HG03135 (cell line): ENCODE data around the gene LATS1.
"Not testable (repeated sequence)": the region's sequence is repeated elsewhere in the genome, so short reads cannot be mapped to it uniquely, and the experiment has no call there.

Source experiments
- ATAC-seq: cut with Tn5 transposase; IDR thresholded peaks from one replicate; pipeline ENCODE4 v1.9.1; 2021; ENCODE audit warnings: mild to moderate bottlenecking, moderate library complexity; ENCODE audit not compliant: unreplicated experiment

The LATS1 gene

DNA sequence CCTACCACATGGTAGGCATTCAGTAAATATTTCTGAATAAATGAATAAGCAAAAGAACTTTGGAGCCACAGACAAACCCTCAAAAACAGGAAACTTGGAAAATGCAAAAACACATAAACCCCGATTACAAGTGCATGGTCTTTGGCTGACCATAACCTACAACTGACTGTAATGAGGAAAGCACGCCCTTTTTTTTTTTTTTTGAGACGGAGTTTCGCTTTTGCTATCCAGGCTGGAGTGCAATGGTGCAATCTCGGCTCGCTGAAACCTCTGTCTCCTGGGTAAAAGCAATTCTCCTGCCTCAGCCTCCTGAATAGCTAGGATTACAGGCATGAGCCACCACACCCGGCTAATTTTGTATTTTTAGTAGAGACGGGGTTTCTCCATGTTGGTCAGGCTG lies 11.9 kb upstream of the LATS1 start:
- no peak for ATAC-seq

DNA sequence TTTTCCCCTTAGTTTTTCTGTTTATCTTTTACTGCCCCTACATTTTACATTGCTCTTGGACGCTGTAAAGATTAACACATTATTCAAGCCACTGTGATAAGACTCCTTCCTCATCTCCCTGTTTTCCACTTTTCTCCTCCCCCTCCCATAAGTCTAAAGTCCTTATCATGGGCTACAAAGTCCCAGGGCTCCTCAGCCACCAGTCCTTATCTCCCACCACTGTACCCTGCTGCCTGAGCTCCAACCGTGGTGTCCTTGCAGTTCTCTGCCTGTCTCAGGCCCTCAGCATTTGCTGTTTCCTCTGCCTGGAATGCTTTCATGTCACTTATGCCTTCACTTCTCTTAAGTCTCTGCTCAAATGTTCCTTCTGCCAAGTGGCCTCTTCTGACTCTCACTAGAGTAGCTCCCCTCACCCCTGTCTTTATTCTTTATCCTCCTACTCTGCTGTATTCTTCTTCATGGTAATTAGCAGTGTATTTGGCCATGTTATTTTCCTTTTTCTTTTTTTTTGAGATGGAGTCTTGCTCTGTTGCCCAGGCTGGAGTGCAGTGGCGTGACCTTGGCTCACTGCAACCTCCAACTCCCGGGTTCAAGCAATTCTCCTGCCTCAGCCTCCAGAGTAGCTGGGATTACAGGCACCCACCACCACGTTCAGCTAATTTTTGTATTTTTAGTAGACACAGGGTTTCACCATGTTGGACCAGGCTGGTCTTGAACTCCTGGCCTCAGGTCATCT lies 10.8 kb upstream of the LATS1 start:
- ATAC-seq, result no peak

DNA sequence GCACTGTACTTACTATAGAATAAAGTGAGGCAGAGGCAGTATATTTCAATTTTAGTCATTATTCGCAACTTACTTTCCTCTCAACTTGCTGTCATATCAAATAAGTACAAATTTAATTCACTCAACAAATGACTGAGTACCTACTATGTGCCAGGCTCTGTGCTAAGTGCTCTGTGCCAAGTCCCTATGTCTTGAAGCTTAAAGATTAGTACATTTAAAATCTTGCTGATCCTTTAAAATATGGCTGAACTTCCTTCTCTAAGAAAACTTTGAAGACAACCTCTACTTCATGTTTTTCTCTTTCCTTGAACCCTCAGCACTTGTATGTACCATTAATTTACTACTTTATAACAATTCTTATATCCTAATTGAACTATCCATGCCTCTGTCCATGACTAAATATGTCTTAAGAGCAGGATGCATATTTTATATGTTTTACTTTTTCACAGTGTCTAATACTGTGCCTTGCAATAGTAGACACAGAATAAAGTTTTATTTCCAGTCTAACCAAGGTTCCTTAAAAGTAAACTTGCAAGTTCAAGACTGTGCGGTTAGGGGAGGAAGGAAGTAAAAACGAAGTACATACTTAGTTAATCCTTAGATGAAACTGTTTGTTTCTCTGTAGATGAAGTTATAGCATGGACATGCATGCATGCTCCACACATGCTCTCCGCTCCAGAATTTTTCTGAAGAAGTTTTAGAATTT lies 10.0 kb upstream of the LATS1 start:
- no peak for ATAC-seq

DNA sequence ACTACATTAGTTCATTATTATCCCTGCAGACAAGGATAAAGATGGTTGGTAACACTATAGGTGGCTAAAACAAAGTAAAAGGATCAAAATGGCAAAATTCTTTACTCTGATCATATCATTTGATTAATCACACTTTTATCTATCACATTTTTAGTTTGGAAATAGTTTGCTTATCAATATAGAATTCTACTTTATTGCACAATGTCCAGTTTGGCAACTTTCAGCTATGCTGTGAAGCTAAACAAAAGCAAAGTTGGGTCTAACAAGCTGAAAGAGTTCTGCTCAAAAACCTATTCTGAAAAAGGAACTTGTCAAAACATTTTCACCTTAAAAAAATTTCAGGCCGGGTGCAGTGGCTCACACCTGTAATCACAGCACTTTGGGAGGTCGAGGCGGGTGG lies 7.9 kb upstream of the LATS1 start:
- no peak for ATAC-seq

DNA sequence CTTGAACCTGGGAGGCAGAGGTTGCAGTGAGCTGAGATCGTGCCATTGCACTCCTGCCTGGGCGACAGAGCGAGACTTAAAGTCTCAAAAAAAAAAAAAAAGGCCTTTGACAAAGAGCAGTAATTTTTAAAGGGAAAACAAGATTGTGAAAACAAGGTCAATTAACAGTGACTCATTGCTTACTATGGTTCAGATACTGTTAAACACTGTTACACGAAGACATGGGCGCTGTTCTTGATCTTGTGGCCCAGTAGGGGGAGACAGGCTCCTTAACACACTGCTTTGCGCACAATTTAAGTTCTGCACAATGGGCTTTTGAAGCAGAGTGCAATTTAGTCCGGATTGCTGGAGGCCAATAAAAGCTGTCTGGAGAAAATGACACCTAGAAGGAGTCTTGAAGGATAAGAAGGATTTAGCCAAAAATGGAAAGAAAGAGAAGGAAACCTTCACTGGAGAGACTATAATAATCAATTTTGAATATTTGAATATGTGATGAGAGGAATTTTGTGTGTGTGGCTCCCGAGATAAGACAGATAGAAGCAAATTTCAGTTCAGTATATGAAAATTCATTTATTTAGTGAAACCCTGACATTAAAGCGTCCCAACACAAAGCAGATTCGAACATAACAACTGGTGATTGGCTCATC lies 6.0 kb upstream of the LATS1 start:
- ATAC-seq, result peak; percentile 61

DNA sequence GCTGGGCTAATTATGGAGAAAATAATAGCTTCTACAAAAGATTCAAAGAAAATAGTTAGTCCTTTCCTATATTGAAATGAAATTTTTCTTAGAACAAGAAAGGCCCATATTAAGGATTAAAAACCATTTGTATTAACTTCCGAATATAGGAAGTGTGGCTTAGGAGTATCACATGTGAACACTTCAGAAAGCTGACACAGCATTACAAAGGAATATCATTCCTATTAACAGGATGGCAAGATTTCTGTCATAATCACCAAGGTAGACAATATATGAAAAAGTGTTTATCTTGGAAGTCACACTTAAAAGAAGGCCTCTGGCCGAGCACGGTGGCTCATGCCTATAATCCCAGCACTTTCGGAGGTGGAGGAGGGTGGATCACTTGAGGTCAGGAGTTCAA lies 5.4 kb upstream of the LATS1 start:
- ATAC-seq, result no peak

DNA sequence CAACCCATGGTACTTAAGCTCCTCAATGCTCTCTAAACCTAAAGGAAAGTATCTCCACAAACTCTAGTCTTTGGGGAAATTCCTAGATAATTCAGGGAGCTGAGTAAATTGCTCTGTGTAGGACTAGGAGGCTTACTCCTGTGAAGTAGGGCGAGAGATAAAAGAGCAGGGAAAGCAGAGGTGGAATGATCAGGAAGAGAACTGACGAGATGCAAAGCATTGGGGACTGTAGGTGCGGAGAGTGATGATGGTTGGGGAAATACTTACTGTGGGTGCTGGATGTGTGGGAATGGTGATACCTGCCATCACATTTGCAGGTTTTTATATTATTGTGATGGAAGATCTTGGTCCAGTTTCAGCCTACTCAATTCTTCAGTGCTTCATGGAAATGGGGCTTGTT lies 1.6 kb upstream of the LATS1 start:
- ATAC-seq, result no peak

DNA sequence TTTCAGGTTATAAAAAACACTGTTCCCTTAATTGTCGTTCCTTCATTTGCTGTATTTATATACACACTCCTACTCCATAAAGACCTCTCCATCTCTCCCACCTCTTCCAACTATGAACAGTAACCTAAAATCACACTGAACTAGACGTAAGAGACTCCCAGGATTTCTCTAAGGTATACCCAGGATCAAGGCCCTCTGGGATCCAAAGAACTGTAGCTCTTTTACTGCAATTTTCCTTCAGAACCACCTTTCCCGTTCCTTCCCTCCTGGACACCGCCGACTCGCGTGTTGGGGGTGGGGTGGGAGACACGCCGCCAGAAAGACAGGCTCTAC lies 680 bp downstream of the LATS1 start:
- no peak for ATAC-seq

DNA sequence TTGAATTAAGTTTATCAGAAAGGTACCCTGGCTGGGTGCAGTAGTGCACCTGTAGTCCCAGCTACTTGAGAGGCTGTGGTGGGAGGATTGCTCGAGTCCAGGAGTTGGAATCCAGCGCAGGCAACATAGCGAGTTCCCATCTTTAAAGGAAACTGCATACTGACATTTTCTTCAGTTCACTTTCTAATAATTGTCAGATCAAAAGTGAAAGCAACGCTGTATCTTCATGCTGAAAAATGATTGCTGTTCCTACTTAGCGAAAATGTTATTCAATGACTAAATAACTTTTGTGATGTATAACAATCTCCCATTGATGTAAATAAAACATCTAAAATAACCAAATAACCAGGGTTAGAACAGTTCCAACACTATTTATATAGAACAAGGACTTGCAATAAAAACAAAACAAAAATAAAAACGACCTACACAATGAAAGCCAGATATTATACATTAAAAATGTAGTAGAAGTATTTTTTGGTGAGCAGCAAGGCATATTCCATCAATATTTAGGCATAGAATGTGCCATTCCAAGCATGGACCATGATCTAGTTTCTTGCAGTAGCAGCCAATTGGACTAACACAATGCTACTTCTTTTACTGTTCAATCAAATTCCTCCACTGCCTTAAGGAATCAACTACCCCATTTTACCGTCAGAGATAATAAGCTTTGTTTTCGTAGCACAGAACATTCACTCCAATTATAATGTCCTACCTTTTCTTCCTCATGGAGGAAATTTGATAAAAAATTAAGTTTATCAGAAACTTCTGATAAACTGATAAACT lies 1.5 kb downstream of the LATS1 start:
- no peak for ATAC-seq

DNA sequence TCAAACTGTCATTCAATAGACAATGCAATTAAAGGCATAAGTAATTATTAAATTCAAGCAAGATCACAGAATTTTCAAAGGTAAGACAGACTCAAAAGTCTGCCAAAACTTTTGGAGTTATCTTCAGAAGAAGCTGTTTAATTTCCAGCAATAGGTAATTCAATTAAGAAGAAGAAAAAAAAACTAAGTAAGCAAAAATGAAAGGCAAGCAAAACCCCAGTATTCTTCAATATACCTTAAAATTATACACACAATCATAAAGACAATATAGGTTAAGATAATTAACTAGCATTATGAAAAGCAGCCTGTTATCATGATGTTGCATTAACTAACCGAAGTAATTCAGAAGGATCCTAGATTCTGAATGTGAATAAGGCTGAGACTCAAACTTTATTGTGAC lies 3.5 kb downstream of the LATS1 start:
- ATAC-seq, result no peak

DNA sequence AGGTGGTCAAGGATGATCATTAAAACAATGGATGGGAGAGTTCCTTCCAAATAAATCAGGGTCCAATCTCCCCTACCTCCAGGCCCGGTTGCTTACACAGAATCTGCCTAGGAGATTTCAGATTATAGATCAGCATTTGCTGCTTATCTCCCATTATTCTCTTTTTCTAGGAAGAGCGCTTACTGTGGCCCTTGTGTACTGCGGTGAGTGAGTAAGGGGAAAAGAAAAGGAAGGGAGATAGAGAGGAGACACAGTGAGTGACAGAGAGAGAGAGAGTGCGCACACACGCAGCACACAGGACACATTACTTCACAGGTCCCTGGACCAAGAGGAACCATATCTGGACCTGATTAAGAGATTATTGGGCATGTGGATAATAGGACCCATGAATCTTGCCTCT lies 6.2 kb downstream of the LATS1 start:
- ATAC-seq, result no peak

DNA sequence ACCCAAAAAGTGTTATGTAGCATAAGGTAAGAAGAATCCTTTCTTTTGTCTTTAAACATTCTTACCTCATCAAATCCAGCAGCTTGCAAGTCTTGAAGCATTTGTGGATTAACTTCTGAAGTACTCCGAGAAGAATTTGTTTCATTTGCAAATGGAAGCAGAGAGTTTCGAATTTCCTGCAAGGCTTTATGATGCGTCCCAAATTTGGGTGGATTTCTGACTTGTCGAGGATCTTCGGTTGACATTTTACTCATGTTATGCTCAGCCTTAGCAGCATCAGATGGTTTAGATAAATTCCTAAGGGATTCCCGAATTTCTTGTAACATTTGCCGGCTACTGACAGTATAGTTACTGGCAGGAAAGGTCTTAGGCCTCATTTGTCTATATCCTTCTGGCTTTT lies 16.2 kb downstream of the LATS1 start:
- no peak for ATAC-seq

DNA sequence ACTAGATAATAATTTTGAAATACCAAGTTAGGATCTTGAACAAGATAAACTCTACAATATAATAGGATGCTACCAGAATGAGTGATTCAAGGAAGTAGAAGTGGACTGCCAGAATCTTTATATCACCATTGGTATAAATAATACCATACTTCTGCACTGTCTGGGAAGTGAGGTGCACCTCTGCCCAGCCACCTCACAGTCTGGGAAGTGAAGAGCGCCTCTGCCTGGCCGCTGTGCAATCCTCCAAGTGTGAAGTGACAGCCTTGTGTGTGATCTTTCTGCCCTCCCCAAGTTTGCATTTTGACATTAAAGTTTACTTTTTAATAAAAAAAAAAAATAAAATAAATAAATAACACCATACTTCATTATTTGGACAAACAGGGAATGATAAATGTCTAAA lies 18.8 kb downstream of the LATS1 start:
- ATAC-seq, result no peak

DNA sequence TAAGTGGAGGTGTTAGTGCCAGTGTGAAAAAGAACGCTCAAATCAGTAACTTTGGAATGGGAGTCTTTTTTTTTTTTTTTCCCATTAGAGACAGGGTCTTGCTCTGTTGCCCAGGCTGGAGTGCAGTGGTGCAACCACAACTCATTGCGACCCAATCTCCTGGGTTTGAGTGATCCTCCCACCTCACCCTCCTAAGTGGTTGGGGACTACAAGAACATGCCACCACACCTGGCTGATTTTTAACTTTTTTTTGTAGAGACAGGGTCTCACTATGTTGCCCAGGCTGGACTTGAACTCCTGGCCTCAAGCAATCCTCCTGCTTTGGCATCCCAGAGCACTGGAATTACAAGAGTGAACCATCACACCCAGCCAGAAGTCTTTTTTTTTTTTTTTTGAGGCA lies 19.7 kb downstream of the LATS1 start:
- ATAC-seq, result no peak

DNA sequence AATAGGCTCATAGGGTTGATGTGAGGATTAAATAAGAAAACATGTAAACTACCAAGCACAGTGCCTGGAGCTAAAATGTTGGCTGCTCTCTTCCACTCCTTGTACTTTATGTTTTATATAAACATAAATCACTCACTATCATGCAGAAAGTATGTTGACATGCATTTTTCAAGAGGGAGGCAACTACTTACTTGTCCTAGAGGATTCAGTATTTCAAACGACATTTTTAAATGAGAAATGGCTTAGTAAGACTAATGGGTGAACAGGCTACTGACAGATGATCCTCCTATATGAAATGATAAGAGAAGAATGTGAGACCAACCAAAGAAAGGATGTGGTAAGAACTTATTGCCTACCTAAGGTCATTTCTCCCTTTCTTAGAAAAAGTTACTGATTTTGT lies 21.0 kb downstream of the LATS1 start:
- no peak for ATAC-seq

DNA sequence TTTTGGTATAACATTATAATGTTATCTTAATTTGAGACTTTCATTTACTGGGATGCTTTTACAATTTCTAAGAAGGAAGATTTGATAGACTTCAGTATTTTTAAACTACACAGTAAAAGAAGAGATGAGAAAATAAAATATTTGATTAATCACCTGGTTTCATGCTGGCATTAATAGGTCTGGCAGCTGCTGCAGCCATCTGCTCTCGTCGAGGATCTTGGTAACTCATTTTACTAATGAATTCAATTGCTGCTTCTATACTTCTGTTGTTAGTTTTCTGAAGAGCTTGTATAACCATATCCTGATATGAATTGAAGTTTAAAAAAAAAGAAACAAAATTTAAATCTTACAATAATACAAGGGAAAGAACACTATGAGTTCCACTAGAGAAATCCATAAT lies 23.0 kb downstream of the LATS1 start:
- ATAC-seq, result no peak

DNA sequence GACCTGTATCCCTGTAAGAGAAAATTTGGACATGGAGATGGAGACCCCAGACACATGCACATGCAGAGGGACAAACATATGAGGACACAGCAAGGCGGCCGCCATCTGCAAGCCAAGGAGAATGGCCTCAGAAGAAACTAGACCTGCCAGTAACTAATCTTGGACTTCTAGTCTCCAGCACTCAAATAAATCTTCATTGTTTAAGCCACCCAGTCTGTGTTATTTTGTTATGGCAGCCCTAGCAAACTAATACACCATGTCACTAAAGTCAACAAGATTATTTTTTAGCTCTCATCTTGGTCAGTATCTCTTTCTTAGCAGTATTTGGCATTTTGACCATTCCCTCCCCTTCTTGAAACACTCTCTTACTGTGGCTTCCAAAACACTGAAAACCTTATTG lies 26.7 kb downstream of the LATS1 start:
- ATAC-seq, result no peak

DNA sequence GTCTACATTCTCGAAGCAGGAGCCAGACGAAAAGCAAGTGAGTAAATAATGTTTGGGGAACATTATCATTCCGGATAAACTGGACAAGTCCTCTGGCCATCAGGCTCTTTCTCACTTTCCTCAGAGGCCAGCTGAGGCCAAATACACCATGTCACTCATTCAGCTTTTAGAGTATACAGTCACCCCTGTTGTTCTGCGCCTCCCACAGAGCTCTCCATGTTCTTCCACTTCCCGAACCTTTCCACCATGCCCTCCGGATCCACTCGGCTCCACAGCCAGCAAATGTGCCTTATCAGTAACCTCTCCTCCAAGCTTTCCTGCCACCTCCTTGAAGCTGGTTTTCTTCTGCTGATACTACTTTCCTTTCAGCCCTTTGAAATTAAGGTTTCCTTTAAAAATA lies 31.7 kb downstream of the LATS1 start:
- no peak for ATAC-seq

DNA sequence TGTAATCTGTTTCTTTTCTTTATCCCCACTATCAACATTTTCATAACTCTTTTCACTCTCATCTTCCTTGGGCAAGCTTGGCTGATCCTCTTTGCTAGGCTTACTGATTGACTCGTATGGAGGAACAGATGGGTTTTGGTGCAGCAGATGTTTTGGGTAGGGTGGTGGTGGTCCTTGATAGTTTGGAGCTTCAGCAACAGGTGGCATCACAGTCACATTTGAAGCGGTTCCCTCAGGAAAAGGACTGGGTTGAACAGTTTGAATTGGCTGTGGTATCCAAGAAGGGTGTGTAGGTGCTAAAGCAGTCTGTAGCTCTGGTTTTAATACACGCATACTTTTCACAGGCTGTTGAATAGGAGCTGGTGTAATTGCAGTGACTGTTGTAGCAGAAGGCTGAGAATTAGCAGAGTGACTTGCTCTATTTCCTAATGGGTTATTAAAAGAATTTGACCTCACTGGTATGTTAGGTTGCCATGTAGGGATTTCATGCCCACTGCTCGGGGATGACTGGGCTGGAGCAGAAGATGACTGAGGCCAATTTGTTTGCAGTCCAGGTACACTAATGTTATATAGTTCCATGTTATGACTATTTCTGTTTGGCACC lies 34.5 kb downstream of the LATS1 start:
- no peak for ATAC-seq

DNA sequence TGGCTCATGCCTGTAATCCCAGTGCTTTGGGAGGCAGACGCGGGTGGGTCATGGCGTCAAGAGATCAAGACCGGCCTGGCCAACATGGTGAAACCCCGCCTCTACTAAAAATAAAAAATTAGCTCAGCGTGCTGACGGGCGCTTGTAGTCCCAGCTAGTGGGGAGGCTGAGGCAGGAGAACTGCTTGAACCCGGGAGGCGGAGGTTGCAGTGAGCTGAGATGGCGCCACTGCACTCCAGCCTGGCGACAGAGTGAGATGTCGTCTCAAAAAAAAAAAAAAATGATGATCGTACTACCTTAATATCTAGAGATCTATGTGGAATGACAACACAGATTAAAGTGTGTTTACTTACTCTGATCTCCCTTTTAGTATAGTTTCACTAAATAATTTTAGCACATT lies 36.1 kb downstream of the LATS1 start:
- ATAC-seq, result not testable (repeated sequence)

DNA sequence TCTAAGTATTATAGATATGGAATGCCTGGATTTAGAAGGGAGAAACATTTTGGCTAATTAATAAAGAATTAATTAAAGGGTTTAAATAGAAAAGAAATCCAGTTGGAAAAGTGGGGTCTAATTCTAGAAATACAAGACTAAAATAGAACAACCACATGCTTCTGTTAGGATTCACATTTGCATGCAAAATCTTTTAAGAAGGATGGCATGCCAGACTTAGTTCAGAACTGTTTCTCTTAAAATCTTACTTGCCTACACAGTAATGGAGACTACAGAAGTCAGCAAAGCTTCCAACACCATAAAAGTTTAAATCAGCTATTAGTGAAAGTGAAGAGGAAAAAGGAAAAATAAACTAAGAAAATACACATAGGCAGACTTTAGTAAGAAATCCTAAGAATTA lies 36.7 kb downstream of the LATS1 start:
- no peak for ATAC-seq
